DMS53 treated with DMSO at 0.1 percent for 48 hours (cell line): ENCODE measurements around the gene CTNNA3.

Experiments used
- DNase-seq: peaks from one replicate; lab custom pipeline; 2025; ENCODE audit not compliant: unreplicated experiment; lab: John Stamatoyannopoulos, UW

Gene CTNNA3

DNA sequence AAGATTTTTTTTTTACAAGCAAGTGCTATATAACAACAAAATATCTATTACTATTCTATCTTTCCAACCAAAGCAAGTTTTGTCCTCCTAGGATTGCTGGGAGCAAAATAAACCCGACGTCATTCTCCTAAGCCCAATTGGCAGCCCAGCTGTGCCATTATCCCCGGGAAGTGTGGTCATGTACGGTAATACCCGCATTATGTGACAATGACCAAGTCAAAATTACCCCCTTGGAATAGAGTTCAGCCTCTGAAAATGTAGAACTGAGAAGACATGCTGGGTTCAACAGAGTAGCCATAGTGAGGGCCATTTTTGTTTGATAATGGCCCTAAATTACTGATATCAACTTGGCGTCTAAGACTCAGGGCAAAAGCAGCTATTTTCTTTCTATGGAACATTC lies 554.7 kb downstream of the CTNNA3 start:
- DNase-seq = no peak

DNA sequence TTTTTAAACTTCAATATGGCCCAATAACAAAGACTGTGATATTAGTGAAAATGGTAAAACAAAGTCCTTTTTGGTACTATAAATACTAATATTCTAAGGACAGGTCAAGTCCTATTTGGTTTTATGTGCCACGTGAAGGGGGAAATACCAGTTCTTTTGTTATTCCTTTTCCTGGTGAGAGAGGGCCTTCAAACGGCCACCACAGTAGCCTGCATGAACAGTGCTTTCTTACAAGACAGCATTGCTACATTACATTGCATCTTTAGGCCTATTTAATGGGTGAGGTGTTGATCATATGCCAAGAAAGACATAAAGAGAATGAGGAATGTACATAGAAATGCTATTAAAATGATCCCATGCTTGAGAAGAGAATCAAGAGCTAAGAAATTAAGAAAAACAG lies 555.4 kb downstream of the CTNNA3 start:
- DNase-seq = no peak

DNA sequence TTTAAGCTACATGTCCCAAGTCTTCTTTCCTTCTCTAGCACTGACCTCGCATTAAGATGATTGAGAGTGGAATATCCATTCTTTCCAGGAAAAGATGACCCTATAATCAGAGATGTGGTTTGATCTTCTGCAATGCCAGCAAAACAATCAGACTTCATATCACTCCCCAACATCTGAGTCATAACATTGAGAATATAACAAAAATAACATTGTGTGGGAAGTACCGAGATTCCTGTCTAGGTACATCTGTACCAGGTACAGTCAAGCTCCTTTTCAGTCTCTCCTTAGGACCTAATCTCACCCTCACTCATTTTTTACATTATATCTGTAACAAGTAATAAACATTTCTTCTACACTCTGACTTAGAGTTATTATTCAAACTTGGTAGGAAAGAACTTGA lies 568.6 kb downstream of the CTNNA3 start:
- no peak for DNase-seq

DNA sequence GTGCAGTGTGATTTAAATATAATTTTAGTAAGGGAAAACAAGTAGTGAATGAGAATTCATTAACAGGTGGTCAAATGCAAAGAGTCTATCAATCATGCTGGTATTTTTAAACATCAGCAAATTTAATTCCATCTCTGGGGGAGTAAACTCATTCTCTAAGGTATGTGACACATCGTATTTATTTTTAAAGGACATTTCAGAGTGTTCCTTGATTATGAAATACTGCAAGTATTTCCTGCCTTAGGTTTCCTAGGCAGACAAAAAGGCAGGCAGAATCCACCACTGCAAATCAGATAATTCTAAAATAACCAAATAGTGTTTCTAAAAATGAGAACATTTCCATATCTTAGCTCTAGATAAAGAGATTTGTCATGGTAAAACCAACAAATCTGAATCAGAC lies 576.3 kb downstream of the CTNNA3 start:
- DNase-seq = no peak

DNA sequence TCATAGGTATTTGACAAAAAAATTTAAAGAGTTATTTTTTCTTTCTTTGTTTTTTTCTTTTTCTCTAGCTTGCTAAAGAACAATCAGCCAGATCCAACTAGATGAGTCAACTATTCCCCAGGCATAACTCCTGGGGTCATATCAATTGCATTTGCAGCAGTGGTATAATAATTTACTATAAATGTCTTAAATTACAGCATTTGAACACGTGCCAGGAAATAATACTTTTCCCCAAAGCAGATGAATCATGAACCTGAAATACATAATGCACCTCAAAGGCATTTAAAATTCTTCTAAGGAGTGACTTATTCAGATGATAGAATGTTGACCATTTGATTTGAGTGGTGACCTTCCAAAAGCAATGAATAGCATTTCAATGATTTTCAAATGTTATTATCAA lies 580.0 kb downstream of the CTNNA3 start:
- DNase-seq = peak; percentile 11

DNA sequence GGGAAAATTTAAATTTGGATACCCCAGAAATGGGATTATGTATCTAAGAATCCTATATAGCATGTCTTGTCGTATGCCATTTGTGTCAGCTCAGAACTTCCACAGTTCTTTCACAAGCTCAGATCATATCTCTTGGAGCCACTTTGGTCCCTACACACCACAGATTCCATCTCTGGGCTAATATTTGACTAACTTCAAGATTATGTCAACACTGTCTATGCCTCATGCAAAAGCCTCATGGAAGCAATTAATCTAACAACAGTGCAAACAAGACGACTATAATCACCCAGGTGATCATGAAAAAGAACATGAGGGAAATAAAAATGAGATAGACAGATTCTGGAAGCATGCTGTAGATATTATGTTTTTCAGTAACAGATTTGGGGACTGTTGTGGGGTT lies 581.0 kb downstream of the CTNNA3 start:
- peak; percentile 87 for DNase-seq

DNA sequence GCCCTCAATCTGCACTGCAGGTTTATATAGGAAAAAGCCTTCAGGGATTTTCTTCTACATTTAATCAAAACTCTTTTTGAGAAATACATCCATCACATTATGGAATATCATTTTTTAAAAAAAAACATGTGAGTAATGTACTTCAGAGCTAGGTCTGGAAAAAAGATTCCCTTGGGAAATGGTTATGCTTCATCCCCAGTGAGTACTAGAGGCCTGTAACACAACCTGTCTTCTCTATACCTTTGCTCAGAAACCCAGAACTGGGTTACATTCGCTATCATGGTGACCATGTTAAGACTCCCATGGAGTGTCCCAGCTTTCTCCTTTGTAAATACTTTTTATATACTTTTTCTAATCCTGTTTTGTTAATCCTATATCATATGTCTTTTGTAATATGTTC lies 583.2 kb downstream of the CTNNA3 start:
- DNase-seq = no peak

DNA sequence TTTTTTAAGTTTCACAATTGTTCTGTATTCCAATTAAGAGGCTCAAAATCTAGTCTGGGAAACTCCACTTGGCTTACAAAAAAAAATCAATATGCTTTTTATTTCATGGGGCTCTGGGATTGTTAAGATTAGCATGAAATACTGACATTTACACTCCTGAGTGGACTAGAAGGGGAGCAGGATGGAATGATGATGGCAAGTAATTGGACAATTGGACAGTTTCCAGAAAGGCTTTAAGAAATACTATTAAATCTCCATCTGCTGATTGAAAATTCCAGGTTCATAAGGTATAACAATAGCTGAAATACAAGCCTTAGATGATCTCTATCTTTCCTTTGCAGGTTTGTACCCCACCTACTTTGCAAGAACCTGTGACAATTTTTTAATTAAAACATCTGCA lies 585.7 kb downstream of the CTNNA3 start:
- DNase-seq = no peak

DNA sequence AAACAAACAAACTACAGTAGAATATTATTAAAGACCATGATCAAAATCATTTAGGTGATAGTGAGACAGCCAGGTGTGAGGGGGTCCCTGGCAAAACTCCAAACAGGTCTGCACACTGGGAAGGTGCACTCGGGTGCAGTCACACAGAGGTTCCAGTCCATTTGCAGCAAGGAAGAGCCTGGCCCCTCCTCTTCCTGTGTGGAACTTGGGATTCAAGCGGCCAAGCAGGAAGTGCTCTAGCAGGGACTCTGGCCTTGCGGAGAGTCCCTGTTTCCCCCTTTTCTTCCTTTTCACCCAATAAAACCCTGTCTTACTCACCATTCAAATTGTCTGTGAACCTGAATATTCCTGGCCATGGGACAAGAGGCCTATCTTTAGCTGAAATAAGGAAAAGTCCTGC lies 588.3 kb downstream of the CTNNA3 start:
- DNase-seq = no peak

DNA sequence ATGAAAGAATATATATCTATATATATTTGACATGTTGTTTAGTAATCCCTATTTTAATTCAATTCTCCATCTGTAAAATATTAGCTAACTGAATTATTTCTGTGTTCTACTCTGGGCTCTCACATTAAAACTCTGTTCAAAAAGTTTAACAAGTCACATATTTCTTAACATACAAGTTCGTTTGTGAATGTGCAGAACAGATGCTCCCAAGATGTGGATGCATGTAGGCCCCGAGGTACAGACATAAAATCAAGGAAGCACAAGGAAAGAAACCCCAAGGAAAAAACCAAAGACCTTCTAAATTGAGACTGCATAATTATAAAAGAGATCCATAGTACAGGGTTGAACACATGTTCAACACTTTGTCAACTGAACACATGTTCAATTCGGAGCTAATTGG lies 595.0 kb downstream of the CTNNA3 start:
- DNase-seq = no peak

DNA sequence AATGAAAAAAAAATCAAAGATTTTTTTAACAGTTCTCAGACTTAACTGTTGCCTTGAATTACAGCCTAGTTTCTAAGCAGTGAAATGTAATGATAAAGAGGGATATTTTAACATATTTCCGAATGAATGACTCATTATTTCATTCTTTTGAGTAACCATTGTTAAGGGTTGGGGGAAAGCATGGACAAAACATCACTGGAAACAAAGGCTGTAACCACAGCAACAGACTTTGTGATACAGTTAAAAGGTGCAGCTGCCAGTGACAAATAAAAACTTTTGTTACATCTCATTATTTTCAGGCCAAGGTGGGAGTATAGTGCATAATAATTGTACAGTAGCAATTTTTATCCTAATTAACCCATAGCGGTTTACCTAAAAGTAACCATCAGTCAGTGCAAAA lies 597.5 kb downstream of the CTNNA3 start:
- DNase-seq = no peak

DNA sequence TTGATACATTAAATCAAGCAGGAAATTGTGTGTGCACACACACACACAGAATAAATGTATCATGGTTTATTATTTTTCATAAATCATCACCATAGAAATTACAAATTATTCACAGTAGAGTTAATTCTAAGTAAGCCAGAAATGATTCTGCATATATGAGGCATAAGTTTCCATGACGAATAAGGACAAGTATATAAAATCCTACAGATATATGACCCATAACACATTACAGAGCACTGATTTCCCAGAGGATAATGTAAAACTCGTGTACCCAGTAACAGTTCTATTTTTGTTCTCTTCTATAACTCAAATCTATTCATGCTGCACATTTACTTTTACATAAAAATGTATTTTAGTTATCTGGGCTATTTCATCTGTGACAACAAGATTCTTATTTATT lies 600.5 kb downstream of the CTNNA3 start:
- no peak for DNase-seq

DNA sequence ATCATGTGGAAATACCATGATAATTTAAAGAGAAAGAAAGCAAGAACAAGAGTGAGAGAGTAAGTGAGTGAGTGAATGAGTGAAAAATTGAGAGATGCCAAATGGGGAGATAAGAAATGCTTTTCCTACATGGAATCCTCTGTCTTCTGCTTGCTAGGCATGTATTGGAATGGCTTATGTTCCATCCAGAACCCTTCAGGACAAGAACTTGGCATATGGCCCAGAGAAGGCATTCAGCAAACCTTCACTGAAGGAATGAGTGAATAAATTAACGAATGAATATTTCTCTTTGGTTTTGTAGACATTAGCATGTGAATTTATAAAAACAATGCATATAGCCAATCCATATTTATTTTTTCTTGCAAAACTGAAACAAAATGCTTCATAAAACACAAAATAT lies 608.0 kb downstream of the CTNNA3 start:
- DNase-seq = no peak

DNA sequence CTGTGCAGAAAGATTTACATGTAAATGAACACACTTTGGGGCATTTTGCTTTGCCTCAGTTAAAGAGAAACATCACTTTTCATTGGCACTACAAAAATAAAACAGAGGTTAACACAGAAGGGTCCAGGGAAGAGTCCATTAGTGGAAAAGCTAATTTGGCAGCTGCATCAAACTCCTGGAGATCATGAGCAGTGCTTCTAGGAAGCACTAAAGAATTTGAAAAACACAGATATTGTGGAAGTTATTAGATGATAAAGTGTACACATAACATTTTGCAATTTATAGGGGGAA lies 608.9 kb downstream of the CTNNA3 start:
- DNase-seq = no peak

DNA sequence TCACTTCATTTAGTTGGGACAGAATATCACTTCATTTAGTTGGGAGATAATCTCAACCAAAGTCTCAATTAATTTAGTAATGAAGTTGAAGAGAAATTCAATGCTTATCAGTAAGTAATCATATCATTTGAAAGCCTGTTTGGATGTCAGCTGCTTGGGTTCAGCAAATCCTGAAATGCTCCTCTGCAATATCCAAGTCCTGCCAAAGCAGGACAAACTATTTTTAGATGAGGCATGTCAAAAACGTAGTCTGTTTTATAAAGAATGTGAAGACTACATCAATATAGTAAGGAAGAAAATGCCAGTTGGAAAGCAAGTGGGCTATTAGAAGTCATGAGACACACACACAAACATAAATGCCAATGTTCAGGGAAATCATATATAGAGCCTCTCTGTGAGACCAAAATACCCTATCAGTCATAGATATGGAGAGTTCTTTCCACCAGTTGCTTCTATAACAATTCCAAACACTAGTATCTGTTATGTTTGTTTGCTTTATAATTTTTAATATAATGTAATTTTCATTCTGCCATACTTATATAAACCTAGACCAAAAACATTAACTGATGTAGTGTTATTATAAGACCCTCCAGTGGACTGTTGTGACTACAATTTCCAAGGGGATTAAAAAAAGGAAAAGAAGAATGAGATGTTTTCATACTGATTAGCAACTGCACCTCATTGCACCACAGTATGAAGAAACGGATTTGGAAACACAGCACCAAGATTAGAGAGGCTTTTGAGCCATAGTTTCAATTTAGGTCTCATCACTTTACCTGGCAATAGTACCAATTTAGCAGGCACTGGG lies 609.5 kb downstream of the CTNNA3 start:
- no peak for DNase-seq

DNA sequence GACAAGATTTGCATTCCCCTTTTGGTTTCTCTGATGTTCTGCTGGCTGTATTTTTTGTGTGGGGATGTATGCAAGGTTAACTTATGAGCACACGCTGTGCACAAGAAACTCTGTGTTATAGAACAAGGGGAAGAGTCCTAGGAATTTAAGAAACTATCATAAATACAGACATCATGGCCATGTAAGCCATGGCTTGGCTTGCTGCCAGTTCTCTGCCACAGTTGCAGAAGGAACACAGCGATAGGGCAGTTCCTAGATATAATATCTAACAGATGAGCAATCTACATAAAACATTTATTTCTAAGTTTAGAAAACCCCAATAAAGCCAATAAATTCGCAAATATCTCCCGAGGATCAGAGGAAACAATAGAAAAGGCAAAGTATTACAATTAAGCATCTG lies 616.9 kb downstream of the CTNNA3 start:
- no peak for DNase-seq

DNA sequence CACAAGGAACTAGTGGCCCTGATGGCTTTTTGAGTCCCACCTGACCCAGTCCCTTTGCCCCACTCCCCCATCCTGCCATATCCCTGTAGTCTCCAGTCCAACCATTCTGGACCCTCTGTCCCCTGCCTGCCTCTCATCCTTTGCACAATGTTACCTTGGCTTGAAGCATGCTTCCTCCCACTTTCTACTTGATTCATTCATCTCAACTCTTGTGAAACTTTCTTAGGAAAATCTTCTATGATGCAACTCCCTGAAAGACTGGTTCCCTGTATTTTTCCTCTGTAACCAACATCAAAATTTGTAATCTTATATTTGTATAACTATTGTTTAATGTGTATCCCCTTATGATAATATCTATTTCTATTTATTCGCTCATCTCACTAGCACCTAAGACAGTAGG lies 618.6 kb downstream of the CTNNA3 start:
- DNase-seq = no peak

DNA sequence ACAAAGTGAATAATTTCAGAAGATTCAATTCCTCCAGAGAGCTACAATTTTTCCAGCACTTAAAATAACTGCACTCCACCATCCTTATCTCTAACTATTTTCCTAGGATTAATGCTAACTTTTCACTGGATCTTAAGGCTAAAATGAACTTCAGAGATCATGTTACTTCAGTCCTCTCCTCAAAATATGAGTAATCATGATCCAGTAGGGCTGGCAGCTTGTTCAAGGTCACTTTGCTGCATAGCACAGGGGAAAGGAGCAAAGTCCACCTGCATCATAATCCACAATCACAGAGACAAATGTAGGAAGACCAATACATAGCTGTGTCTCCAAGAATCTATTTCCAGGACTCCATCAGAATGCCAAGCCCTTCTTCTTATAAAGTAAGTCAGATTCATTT lies 619.9 kb downstream of the CTNNA3 start:
- peak; percentile 7 for DNase-seq

DNA sequence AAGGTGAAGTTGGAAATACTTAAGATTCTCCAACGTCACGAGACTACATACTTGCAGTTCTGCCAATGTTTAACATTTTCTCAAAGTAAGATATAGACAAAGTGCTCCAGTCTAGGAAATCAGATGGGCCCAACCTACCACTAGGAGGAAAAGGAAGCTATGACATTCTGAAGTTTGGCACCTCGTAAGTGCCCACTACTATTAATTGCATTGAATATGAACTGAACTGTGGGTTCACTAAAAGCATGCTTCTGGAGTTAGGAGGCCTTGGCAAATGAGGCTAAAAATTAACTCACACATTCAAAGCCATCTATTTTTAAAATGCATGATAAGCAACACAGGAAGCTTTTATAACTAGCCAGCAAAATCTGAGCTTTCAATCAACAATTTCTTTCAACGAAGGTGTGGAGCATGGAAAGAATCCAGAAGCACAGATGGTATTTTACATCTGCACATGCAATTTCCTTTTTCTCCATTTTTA lies 620.5 kb downstream of the CTNNA3 start:
- DNase-seq = no peak

DNA sequence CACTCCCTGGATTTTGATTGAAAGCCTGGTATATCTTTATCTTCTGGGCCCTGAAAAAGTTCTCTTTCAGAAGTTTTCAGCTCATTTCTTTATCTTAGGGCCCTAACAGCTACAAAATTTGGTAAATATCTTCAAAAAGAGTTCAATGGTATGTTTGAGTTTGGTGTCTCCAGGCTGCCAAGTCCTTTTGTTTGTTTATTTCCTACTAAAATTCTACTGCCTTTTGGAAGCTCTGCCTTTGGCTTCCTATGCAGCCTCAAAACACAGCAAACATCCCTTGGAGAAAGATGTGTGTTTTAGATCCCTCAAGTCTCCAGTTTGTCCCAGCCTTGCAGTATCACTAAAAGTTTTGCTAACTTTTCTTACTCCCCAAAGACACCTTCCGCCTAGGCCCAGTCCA lies 623.3 kb downstream of the CTNNA3 start:
- DNase-seq = no peak

DNA sequence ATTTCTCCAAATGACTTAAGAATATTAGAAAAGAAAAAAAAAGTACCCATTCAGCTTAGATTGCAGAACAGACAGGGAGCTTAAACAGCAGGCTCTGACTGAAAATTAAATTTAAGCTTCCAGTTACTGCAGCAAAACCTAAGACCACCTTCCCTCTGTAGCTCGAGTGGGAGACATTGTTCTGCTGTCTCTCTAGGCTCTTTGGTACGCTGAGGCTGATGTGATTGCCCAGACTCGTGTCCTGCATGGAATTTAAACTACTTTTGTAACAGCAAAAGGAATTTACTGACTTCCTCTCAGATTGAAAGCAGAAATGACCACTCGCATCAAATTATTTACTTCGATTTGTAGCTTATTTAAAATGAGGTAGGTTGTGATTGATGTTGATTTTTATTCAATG lies 645.6 kb downstream of the CTNNA3 start:
- DNase-seq = no peak

DNA sequence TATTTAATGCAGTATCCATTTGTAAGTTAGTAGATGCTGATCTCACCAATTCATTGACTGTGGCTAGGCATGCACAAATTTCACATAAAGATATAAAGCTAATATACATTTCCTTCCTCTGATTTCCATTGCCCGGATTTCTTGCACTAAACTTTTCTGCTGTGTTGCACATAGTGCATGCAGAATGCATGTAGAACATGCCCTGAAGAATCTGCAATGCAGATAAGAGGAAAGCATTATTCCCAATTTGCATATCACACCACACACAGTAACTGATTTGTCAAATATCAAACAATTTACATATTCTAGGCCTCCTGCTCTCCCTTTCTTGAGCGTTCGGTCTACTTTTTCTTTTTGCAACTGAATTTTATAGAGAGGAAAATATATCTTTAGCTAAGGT lies 646.0 kb downstream of the CTNNA3 start:
- no peak for DNase-seq

DNA sequence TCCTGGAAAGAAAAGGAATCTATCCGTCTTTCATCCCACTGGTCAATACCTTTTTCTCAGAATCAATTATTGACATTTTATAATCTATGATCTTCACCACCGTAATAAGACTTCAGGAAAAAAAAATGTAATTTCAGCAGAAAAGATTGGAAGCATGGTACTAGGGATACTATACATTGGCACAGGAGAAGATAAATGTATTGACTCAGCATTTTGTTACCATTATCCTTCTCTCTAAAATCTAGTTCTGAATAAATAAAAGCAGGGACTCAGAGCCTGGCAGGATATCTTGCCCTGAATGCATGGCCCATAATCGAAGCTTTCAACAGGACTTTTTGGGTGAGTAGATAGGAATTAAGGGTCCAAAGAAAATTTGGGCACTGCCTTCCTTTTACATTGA lies 649.5 kb downstream of the CTNNA3 start:
- DNase-seq = no peak
